IMR-90 (cell line): Measurements from ENCODE around the gene ALDOC. TPM values are rescaled to one million over a fixed set of nuclear protein-coding genes. Genes with fewer than 3 reads are reported as not detected.

ENCODE experiments used
- ATAC-seq: fragments of 200-7000 bp; cut with Tn5 transposase; 2 replicates; pipeline ENCODE4 v1.9.1; 2020; ENCODE audit warnings: low read depth, mild to moderate bottlenecking, moderate library complexity
- BruUV-seq: library from RNA; stranded (reverse); fragments of 400-500 nt; replicated peaks from 2 replicates; lab custom pipeline; 2021; lab: Mats Ljungman, UMichigan
- CTCF ChIA-PET: fragments of 300-600 bp; formaldehyde crosslinking; extraction: SDS; loops from one replicate; lab custom pipeline; 2021; ENCODE audit warnings: antibody characterized with exemption; lab: Yijun Ruan, JAX
- POLR2A ChIA-PET: fragments of 300-600 bp; sonication (Branson Sonifier 250); formaldehyde crosslinking; loops from one replicate; lab custom pipeline; 2022; ENCODE audit warnings: antibody characterized with exemption; ENCODE audit not compliant: unreplicated experiment; lab: Charles Lee
- DNase-seq: peaks from one replicate; pipeline ENCODE4 v3.0.0; 2013
- H2AFZ ChIP-seq: replicated peaks from 2 replicates; pipeline ENCODE3; 2013; ENCODE audit warnings: low read length, mild to moderate bottlenecking; ENCODE audit not compliant: poor library complexity
- H2AK5ac ChIP-seq: 2 replicates; pipeline ENCODE4 v1.6.1; 2013; ENCODE audit warnings: low read depth, low read length, inconsistent platforms
- H2AK9ac ChIP-seq: replicated peaks from 2 replicates; pipeline ENCODE3; 2013; ENCODE audit warnings: mild to moderate bottlenecking, low read depth, low read length, moderate library complexity; ENCODE audit not compliant: poor library complexity
- H2BK120ac ChIP-seq: 2 replicates; pipeline ENCODE4 v1.6.1; 2013; ENCODE audit warnings: low read depth, low read length, inconsistent platforms
- H2BK15ac ChIP-seq: 3 replicates; pipeline ENCODE4 v1.6.1; 2013; ENCODE audit warnings: low read depth, low read length, inconsistent platforms
- H2BK20ac ChIP-seq: 2 replicates; pipeline ENCODE4 v1.6.1; 2013; ENCODE audit warnings: low read depth, mild to moderate bottlenecking, inconsistent platforms, low read length, moderate library complexity
- H2BK5ac ChIP-seq: 2 replicates; pipeline ENCODE4 v1.6.1; 2013; ENCODE audit warnings: mild to moderate bottlenecking, low read depth, low read length, inconsistent platforms; ENCODE audit not compliant: poor library complexity, severe bottlenecking
- H3K14ac ChIP-seq: replicated peaks from 2 replicates; pipeline ENCODE4 v1.6.1; 2013; ENCODE audit warnings: low read depth, low read length, inconsistent platforms
- H3K18ac ChIP-seq: 2 replicates; pipeline ENCODE4 v1.6.1; 2013; ENCODE audit warnings: low read depth, low read length, control low read depth
- H3K23ac ChIP-seq: 2 replicates; pipeline ENCODE4 v1.6.1; 2013; ENCODE audit warnings: low read depth, low read length, inconsistent platforms
- H3K27ac ChIP-seq: 2 replicates; pipeline ENCODE4 v1.5.1; 2013; ENCODE audit warnings: mild to moderate bottlenecking, control low read depth, low read length; ENCODE audit not compliant: insufficient read depth
- H3K27me3 ChIP-seq: 2 replicates; pipeline ENCODE4 v1.6.1; 2013; ENCODE audit warnings: low read length; ENCODE audit not compliant: control insufficient read depth, insufficient read depth
- H3K36me3 ChIP-seq: 2 replicates; pipeline ENCODE4 v1.6.1; 2013; ENCODE audit warnings: low read length, mixed read lengths; ENCODE audit not compliant: control insufficient read depth, insufficient read depth
- H3K4ac ChIP-seq: 2 replicates; pipeline ENCODE4 v1.6.1; 2013; ENCODE audit warnings: low read depth, low read length, inconsistent platforms
- H3K4me1 ChIP-seq: 2 replicates; pipeline ENCODE4 v1.6.1; 2013; ENCODE audit warnings: low read length, mixed read lengths; ENCODE audit not compliant: control insufficient read depth, insufficient read depth
- H3K4me2 ChIP-seq: 2 replicates; pipeline ENCODE4 v1.6.1; 2013; ENCODE audit warnings: low read depth, mild to moderate bottlenecking, control low read depth, low read length, moderate library complexity
- H3K4me3 ChIP-seq: 2 replicates; pipeline ENCODE4 v1.5.1; 2013; ENCODE audit warnings: low read depth, mild to moderate bottlenecking, control low read depth, low read length, moderate library complexity; ENCODE audit not compliant: insufficient read depth
- H3K56ac ChIP-seq: 2 replicates; pipeline ENCODE4 v1.6.1; 2013; ENCODE audit warnings: low read length, inconsistent platforms; ENCODE audit not compliant: insufficient read depth; ENCODE audit errors: extremely low read depth
- H3K79me1 ChIP-seq, 2 experiments: 2 replicates each; pipeline ENCODE4 v1.6.1; 2013; ENCODE audit warnings: low read length in 2 of 2, inconsistent platforms in 1 of 2, low read depth in 1 of 2
- H3K9ac ChIP-seq: 2 replicates; pipeline ENCODE4 v1.6.1; 2013; ENCODE audit warnings: low read depth, low read length, control low read depth
- H3K9me1 ChIP-seq: 2 replicates; pipeline ENCODE4 v1.6.1; 2013; ENCODE audit warnings: low read length, inconsistent platforms; ENCODE audit not compliant: insufficient read depth
- H3K9me3 ChIP-seq: 2 replicates; pipeline ENCODE4 v1.6.1; 2013; ENCODE audit warnings: low read length; ENCODE audit not compliant: control insufficient read depth, insufficient read depth
- H4K20me1 ChIP-seq: 2 replicates; pipeline ENCODE4 v1.6.1; 2013; ENCODE audit warnings: low read length, inconsistent platforms; ENCODE audit not compliant: insufficient read depth
- H4K5ac ChIP-seq: 2 replicates; pipeline ENCODE4 v1.6.1; 2013; ENCODE audit warnings: mild to moderate bottlenecking, low read depth, low read length, control low read depth
- H4K8ac ChIP-seq, 2 experiments: 2 replicates each; pipeline ENCODE4 v1.6.1; 2013; ENCODE audit warnings: low read depth in 2 of 2, low read length in 2 of 2, control low read depth in 1 of 2, inconsistent platforms in 1 of 2
- H4K91ac ChIP-seq: 2 replicates; pipeline ENCODE4 v1.6.1; 2013; ENCODE audit warnings: low read depth, low read length, inconsistent platforms; ENCODE audit not compliant: insufficient read depth
- BHLHE40 ChIP-seq: fragments of 150-350 bp; IDR thresholded peaks from 2 replicates; pipeline ENCODE4 v1.6.1; 2016; ENCODE audit warnings: mild to moderate bottlenecking, low read depth, low read length
- CEBPB ChIP-seq: IDR thresholded peaks from 2 replicates; pipeline ENCODE4 v1.6.1; 2012; ENCODE audit warnings: low read depth, low read length, improper control_type of control experiment
- CHD1 ChIP-seq: IDR thresholded peaks from 2 replicates; pipeline ENCODE4 v1.6.1; 2012; ENCODE audit warnings: low read depth, low read length, improper control_type of control experiment
- FOS ChIP-seq: fragments of 150-350 bp; IDR thresholded peaks from 2 replicates; pipeline ENCODE4 v1.6.1; 2016; ENCODE audit warnings: low read depth, low read length
- MAFK ChIP-seq: IDR thresholded peaks from 2 replicates; pipeline ENCODE4 v1.6.1; 2012; ENCODE audit warnings: low read depth, low read length, improper control_type of control experiment
- NFE2L2 ChIP-seq: fragments of 150-350 bp; IDR thresholded peaks from 2 replicates; pipeline ENCODE4 v1.6.1; 2016; ENCODE audit warnings: low read depth, mild to moderate bottlenecking, low read length
- POLR2A ChIP-seq: IDR thresholded peaks from 2 replicates; pipeline ENCODE4 v1.6.1; 2012; ENCODE audit warnings: mild to moderate bottlenecking, low read depth, low read length
- RAD21 ChIP-seq: IDR thresholded peaks from 2 replicates; pipeline ENCODE4 v1.6.1; 2012; ENCODE audit warnings: low read length, improper control_type of control experiment
- RCOR1 ChIP-seq: IDR thresholded peaks from 2 replicates; pipeline ENCODE4 v1.6.1; 2012; ENCODE audit warnings: mild to moderate bottlenecking, low read length, improper control_type of control experiment; ENCODE audit not compliant: insufficient replicate concordance
- RFX5 ChIP-seq: IDR thresholded peaks from 2 replicates; pipeline ENCODE4 v1.8.0; 2012; ENCODE audit warnings: low read depth, mild to moderate bottlenecking, low read length, moderate library complexity
- SMC3 ChIP-seq: fragments of 150-350 bp; IDR thresholded peaks from 2 replicates; pipeline ENCODE4 v1.6.1; 2016; ENCODE audit warnings: low read depth, mild to moderate bottlenecking, antibody characterized with exemption, low read length, moderate library complexity
- WGBS, 2 experiments: methylation state at CpG; one replicate each; pipeline versions ENCODE4 v1.1.5 to v1.1.7; 2013; ENCODE audit warnings: missing lambda C conversion rate in 2 of 2; ENCODE audit not compliant: insufficient read length in 1 of 2; ENCODE audit errors: extremely low coverage in 2 of 2; 5-methylcytosine and 5-hydroxymethylcytosine counted together
- dilution Hi-C: fragments of 300-500 bp; cut with HindIII; formaldehyde crosslinking; loops from one replicate; pipeline ENCODE4 v1.14.3; 2018; ENCODE audit warnings: low sequenced_read_pairs; ENCODE audit not compliant: unreplicated experiment
- in situ Hi-C: fragments of 300-500 bp; cut with MboI; formaldehyde crosslinking; loops from 3 replicates; pipeline ENCODE4 v1.14.3; 2019; ENCODE audit warnings: low sequenced_read_pairs, inconsistent platforms, mixed read lengths
- intact Hi-C: fragments of 100-400 bp; cut with micrococcal nuclease; formaldehyde crosslinking; loops from 2 replicates; pipeline ENCODE4 v1.10.0; 2022
- polyA plus RNA-seq, 3 experiments: library from polyadenylated mRNA; depleted of rRNA; stranded (reverse); fragments of >200 nt; gene quantifications; 2 replicates each; pipeline ENCODE4 v1.2.3, GENCODE V29; 2012; ENCODE audit warnings: low replicate concordance in 1 of 3
- total RNA-seq: library from RNA; depleted of rRNA; stranded (reverse); fragments of >200 nt; gene quantifications from 2 replicates; pipeline ENCODE4 v1.2.3, GENCODE V29; 2012
- TF ChIP-seq, protein P1 (sequence below): fragments of 150-350 bp; IDR thresholded peaks from 2 replicates; pipeline ENCODE4 v1.6.1; 2016; ENCODE audit warnings: low read depth, mild to moderate bottlenecking, low read length, moderate library complexity, borderline replicate concordance
- TF ChIP-seq, protein P2 (sequence below): fragments of 150-350 bp; IDR thresholded peaks from 2 replicates; pipeline ENCODE4 v1.6.1; 2017; ENCODE audit warnings: mild to moderate bottlenecking, antibody characterized with exemption, low read length, low read depth
- TF ChIP-seq, protein P3 (sequence below): conservative IDR thresholded peaks from 2 replicates; pipeline ENCODE4 v1.5.1; 2012; ENCODE audit warnings: mild to moderate bottlenecking, low read depth, low read length, improper control_type of control experiment

The ALDOC gene
- total and polyA plus RNA-seq, 2 of the 4 experiments (the other 2 are of a cell fraction): 47.0 to 69.7 TPM

DNA sequence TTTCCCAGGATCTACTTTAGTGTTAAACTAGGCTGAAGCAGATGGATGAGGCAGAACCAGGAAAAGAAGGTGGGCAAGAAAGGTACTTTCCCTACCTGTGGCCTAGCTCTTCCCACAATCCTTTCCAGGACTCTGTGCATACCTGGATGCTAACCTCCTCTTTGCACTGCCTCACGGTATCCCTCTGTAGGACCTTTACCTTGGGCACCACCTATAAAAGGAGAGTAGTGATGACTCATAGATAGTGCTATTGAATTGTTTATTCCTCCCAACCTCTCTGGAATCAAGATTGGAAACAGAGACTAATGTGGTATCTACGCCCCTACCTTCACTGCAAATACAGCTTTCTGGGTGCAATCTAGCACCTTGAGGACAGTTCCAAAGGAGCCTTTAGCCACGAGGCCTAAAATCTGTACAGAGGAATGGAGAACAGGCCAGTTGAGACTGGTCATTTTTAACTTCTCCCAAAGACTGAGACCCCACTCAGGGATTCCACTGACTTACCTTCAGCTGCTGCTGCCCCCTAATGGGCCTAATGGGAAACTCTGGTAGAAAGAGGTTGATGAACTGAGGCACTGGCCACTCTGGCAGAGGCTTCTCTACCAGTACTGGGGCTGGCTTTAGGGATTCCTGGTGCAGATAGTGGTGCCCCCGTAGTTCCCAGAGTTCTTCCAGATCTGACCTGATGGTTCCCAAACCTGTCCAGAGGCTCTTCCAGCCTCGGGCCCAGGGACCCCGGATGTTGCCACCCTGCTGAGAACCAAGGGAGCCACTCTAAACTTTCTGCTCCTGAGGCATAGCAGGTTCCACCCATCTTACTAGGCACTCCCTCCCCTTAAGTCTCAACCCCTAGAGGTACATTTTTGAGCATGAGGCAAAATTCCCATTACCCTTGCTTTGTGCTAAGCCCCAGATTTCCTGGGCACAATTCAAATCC, 36.5 kb upstream of the ALDOC start:
- no peak overlapping the region for H3K4me3 ChIP-seq
- no TSS peak for BruUV-seq
- no peak overlapping the region for H3K14ac ChIP-seq
- H3K9ac ChIP-seq: no peak overlapping the region
- no peak overlapping the region for H3K4me2 ChIP-seq
- no peak overlapping the region for H2AFZ ChIP-seq
- ChIA-PET POLR2A (no interaction called here), CTCF (interaction anchor here (0.8 to 1.3 kb wide), 4 partner anchors 11 to 118 kb away, joined by 3 to 5 read pairs (median 4); partner anchors contain the start of gene BLTP2)
- H4K91ac ChIP-seq: no peak overlapping the region
- dilution Hi-C loops (no loop called here), intact Hi-C loops (loop anchor here (1.0 kb wide), 1 partner anchor 119 kb away; no protein-coding TSS in a partner anchor), in situ Hi-C loops (loop anchor here (10.0 kb wide), 1 partner anchor 118 kb away; no protein-coding TSS in a partner anchor)
- ATAC-seq (peak; percentile 90), DNase-seq (peak; percentile 22)
- no peak overlapping the region for H2BK15ac ChIP-seq
- H2BK120ac ChIP-seq: no peak overlapping the region
- no peak overlapping the region for H4K8ac ChIP-seq
- 85% methylated on average over 2 of the region's 6 CpGs; no CpG with 5 or more reads in 1 of the 2 experiments for WGBS, 2 experiments
- H3K23ac ChIP-seq: no peak overlapping the region
- H3K9me1 ChIP-seq: no peaks in the 10 kb centered on the region
- no peak overlapping the region for H2AK9ac ChIP-seq
- H3K27me3 ChIP-seq: no peaks in the 10 kb centered on the region
- no peak overlapping the region for H3K4ac ChIP-seq
- H2BK20ac ChIP-seq: no peak overlapping the region
- H3K56ac ChIP-seq: no peak overlapping the region
- no peaks in the 10 kb centered on the region for H3K4me1 ChIP-seq
- no peaks in the 10 kb centered on the region for H3K79me1 ChIP-seq
- no peak overlapping the region for H3K18ac ChIP-seq
- H4K5ac ChIP-seq: no peak overlapping the region
- peaks cover 8% of the 10 kb centered on the region; the same call in 1 of the 2 replicates for H4K20me1 ChIP-seq
- no peak overlapping the region for H2AK5ac ChIP-seq
- H2BK5ac ChIP-seq: no peak overlapping the region
- peaks cover 41% of the 10 kb centered on the region for H3K36me3 ChIP-seq
- no peaks in the 10 kb centered on the region for H3K9me3 ChIP-seq
- no peak overlapping the region for H3K27ac ChIP-seq
- TF ChIP-seq BHLHE40: no peak
- TF ChIP-seq RCOR1: no peak
- TF ChIP-seq POLR2A: no peak
- TF ChIP-seq CHD1: no peak
- TF ChIP-seq SMC3: peak; percentile 51; the same call in 1 of the 2 replicates
- peak; percentile 59 for TF ChIP-seq RAD21
- TF ChIP-seq, protein P1, sequence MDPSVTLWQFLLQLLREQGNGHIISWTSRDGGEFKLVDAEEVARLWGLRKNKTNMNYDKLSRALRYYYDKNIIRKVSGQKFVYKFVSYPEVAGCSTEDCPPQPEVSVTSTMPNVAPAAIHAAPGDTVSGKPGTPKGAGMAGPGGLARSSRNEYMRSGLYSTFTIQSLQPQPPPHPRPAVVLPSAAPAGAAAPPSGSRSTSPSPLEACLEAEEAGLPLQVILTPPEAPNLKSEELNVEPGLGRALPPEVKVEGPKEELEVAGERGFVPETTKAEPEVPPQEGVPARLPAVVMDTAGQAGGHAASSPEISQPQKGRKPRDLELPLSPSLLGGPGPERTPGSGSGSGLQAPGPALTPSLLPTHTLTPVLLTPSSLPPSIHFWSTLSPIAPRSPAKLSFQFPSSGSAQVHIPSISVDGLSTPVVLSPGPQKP: no peak
- no peak for TF ChIP-seq MAFK
- no peak for TF ChIP-seq CEBPB
- TF ChIP-seq, protein P2, sequence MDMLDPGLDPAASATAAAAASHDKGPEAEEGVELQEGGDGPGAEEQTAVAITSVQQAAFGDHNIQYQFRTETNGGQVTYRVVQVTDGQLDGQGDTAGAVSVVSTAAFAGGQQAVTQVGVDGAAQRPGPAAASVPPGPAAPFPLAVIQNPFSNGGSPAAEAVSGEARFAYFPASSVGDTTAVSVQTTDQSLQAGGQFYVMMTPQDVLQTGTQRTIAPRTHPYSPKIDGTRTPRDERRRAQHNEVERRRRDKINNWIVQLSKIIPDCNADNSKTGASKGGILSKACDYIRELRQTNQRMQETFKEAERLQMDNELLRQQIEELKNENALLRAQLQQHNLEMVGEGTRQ: no peak
- TF ChIP-seq NFE2L2: no peak
- TF ChIP-seq, protein P3, sequence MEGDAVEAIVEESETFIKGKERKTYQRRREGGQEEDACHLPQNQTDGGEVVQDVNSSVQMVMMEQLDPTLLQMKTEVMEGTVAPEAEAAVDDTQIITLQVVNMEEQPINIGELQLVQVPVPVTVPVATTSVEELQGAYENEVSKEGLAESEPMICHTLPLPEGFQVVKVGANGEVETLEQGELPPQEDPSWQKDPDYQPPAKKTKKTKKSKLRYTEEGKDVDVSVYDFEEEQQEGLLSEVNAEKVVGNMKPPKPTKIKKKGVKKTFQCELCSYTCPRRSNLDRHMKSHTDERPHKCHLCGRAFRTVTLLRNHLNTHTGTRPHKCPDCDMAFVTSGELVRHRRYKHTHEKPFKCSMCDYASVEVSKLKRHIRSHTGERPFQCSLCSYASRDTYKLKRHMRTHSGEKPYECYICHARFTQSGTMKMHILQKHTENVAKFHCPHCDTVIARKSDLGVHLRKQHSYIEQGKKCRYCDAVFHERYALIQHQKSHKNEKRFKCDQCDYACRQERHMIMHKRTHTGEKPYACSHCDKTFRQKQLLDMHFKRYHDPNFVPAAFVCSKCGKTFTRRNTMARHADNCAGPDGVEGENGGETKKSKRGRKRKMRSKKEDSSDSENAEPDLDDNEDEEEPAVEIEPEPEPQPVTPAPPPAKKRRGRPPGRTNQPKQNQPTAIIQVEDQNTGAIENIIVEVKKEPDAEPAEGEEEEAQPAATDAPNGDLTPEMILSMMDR: peak; percentile 59
- peak; percentile 40; the same call in 1 of the 2 replicates for TF ChIP-seq FOS
- TF ChIP-seq RFX5: no peak
